B cell (primary cell): ENCODE measurements around the gene CARS2. TPM values are rescaled to one million over a fixed set of nuclear protein-coding genes. Genes with fewer than 3 reads are reported as not detected.
A peak's percentile ranks its signal among the peaks of the same experiment; 100 is the strongest.

Experiments
- ATAC-seq: fragments of 200-7000 bp; cut with Tn5 transposase; one replicate; pipeline ENCODE4 v1.10.0; 2021; ENCODE audit warnings: low read depth, mild to moderate bottlenecking, moderate number of reproducible peaks, moderate library complexity
- CTCF ChIA-PET: fragments of 350-600 bp; sonication (Branson Sonifier 250); formaldehyde crosslinking; loops from one replicate; lab custom pipeline; 2021; ENCODE audit warnings: antibody characterized with exemption, inconsistent platforms; lab: Charles Lee
- POLR2A ChIA-PET: fragments of 350-600 bp; sonication (Branson Sonifier 250); formaldehyde crosslinking; loops from one replicate; lab custom pipeline; 2021; ENCODE audit warnings: antibody characterized with exemption; lab: Charles Lee
- DNase-seq: peaks from one replicate; pipeline ENCODE4 v3.0.0; 2013
- H2AFZ ChIP-seq: 2 replicates; pipeline ENCODE4 v1.6.1; 2012; ENCODE audit warnings: mild to moderate bottlenecking, low read depth, low read length; ENCODE audit not compliant: insufficient read depth, poor library complexity, severe bottlenecking
- H3K27ac ChIP-seq, 2 donors: 1 replicate in 1 of 2; 2 replicates in 1 of 2; pipeline ENCODE4 v1.5.1; 2012 to 2013; ENCODE audit warnings: low read length in 2 of 2, mild to moderate bottlenecking in 2 of 2, moderate library complexity in 1 of 2
- H3K27me3 ChIP-seq, 4 experiments: fragments of 200-600 bp in 1 of 4; sonication (generic) in 1 of 4; replicated peaks in 1 of 4; 1 replicate in 2 of 4; 2 replicates in 2 of 4; pipeline versions ENCODE4 v1.6.1 to v1.7.0; 2013 to 2016; ENCODE audit warnings: low read length in 3 of 4, mild to moderate bottlenecking in 2 of 4, mixed read lengths in 1 of 4, moderate library complexity in 1 of 4; ENCODE audit not compliant: insufficient read depth in 4 of 4, control insufficient read depth in 3 of 4; ENCODE audit errors: control extremely low read depth in 1 of 4
- H3K36me3 ChIP-seq, 2 experiments: replicated peaks in 1 of 2; 1 replicate in 1 of 2; 2 replicates in 1 of 2; pipeline versions ENCODE4 v1.6.1 to v1.7.1; 2013; ENCODE audit warnings: low read length in 1 of 2; ENCODE audit not compliant: insufficient read depth in 2 of 2, control insufficient read depth in 1 of 2; ENCODE audit errors: control extremely low read depth in 1 of 2, extremely low read depth in 1 of 2
- H3K4me1 ChIP-seq, 2 donors: fragments of 200-600 bp in 1 of 2; sonication (generic) in 1 of 2; 1 replicate in 1 of 2; 2 replicates in 1 of 2; pipeline versions ENCODE4 v1.5.1 to v1.6.1; 2013 to 2017; ENCODE audit warnings: low read length in 2 of 2; ENCODE audit not compliant: control insufficient read depth in 2 of 2, insufficient read depth in 2 of 2
- H3K4me2 ChIP-seq: replicated peaks from 2 replicates; pipeline ENCODE3; 2012; ENCODE audit warnings: mild to moderate bottlenecking, low read depth, low read length; ENCODE audit not compliant: poor library complexity, severe bottlenecking
- H3K4me3 ChIP-seq, 5 experiments: fragments of 200-600 bp in 1 of 5; sonication (generic) in 1 of 5; 1 replicate in 3 of 5; 2 replicates in 2 of 5; pipeline versions ENCODE4 v1.5.1 to v1.7.0; 2011 to 2016; ENCODE audit warnings: low read length in 4 of 5, mild to moderate bottlenecking in 4 of 5, low read depth in 2 of 5, control low read depth in 1 of 5, moderate library complexity in 1 of 5; ENCODE audit not compliant: insufficient read depth in 1 of 5; ENCODE audit errors: control extremely low read depth in 1 of 5, extremely low read depth in 1 of 5
- H3K79me2 ChIP-seq: fragments of 200-600 bp; sonication (generic); one replicate; pipeline ENCODE4 v1.6.0; 2016; ENCODE audit warnings: low read length; ENCODE audit not compliant: control insufficient read depth, insufficient read depth
- H3K9ac ChIP-seq: fragments of 200-600 bp; sonication (generic); 2 replicates; pipeline ENCODE4 v1.6.1; 2017; ENCODE audit warnings: mild to moderate bottlenecking, low read length, moderate library complexity
- H3K9me3 ChIP-seq, 3 donors: one replicate each; pipeline versions ENCODE4 v1.6.1 to v1.7.1; 2013; ENCODE audit warnings: low read length in 2 of 3; ENCODE audit not compliant: control insufficient read depth in 2 of 3, insufficient read depth in 1 of 3; ENCODE audit errors: control extremely low read depth in 1 of 3
- H4K20me1 ChIP-seq: 2 replicates; pipeline ENCODE4 v1.6.0; 2012; ENCODE audit warnings: mild to moderate bottlenecking, low read length; ENCODE audit not compliant: insufficient read depth, control insufficient read depth, poor library complexity, severe bottlenecking
- H3K27ac Mint-ChIP-seq: one replicate; pipeline ENCODE4 v1.8.0; 2021; ENCODE audit warnings: mixed read lengths
- H3K27me3 Mint-ChIP-seq: one replicate; pipeline ENCODE4 v1.8.0; 2021; ENCODE audit warnings: mixed read lengths
- H3K4me1 Mint-ChIP-seq: one replicate; pipeline ENCODE4 v1.8.0; 2021; ENCODE audit warnings: mixed read lengths
- H3K4me3 Mint-ChIP-seq: one replicate; pipeline ENCODE4 v1.8.0; 2021; ENCODE audit warnings: mixed read lengths
- H3K9me3 Mint-ChIP-seq: one replicate; pipeline ENCODE4 v1.8.0; 2022; ENCODE audit warnings: mixed read lengths; ENCODE audit not compliant: insufficient read depth
- CTCF ChIP-seq: fragments of 200-600 bp; IDR thresholded peaks from one replicate; pipeline ENCODE4 v1.8.0; 2022; ENCODE audit warnings: antibody characterized with exemption, mild to moderate bottlenecking
- EZH2 ChIP-seq: IDR thresholded peaks from 2 replicates; pipeline ENCODE4 v1.6.1; 2012; ENCODE audit warnings: borderline replicate concordance, low read depth, mild to moderate bottlenecking, moderate library complexity, low read length; ENCODE audit not compliant: insufficient read depth, poor library complexity, severe bottlenecking
- WGBS: methylation state at CpG from one replicate; pipeline ENCODE4 v1.1.5; 2013; ENCODE audit warnings: missing lambda C conversion rate; ENCODE audit not compliant: insufficient coverage; 5-methylcytosine and 5-hydroxymethylcytosine counted together
- intact Hi-C: fragments of 100-400 bp; cut with micrococcal nuclease; formaldehyde crosslinking; loops from one replicate; pipeline ENCODE4 v1.10.0; 2022
- polyA plus RNA-seq: library from polyadenylated mRNA; depleted of rRNA; stranded (reverse); fragments of >200 nt; gene quantifications from 2 replicates; pipeline ENCODE4 v1.2.3, GENCODE V29; 2012
- total RNA-seq, 2 donors: library from RNA; stranded (reverse); fragments of 120-200 nt in 1 of 2; gene quantifications; 1 replicate in 1 of 2; 2 replicates in 1 of 2; pipeline versions ENCODE4 v1.2.3 to v1.2.4, GENCODE V29; 2013 to 2022

The CARS2 gene
- total and polyA plus RNA-seq, 2 donors (not counting 1 experiment from before 2014, with no cell fraction given): 154 to 188 TPM

- intact Hi-C loops: no loop called here
- Histone ChIP-seq H3K79me2 (peaks cover 52% of the 10 kb centered on the region), H2AFZ (no peak overlapping the region), H4K20me1 (no peaks in the 10 kb centered on the region), H3K27me3 (no peaks in the 10 kb centered on the region), H3K36me3 (no peaks in the 10 kb centered on the region), H3K27ac (no peak overlapping the region), H3K9me3 (no peaks in the 10 kb centered on the region), H3K4me1 (peaks cover 0 to 9% of the 10 kb centered on the region in 2 donors), H3K4me3 (no peak overlapping the region), H3K4me2 (no peak overlapping the region), H3K9ac (no peak overlapping the region)
- Mint-ChIP-seq H3K4me1 (peaks cover 25% of the 10 kb centered on the region), H3K9me3 (no peaks in the 10 kb centered on the region), H3K27ac (no peak overlapping the region), H3K27me3 (no peaks in the 10 kb centered on the region), H3K4me3 (no peak overlapping the region)
- WGBS: 100% methylated on average over 2 of the region's 3 CpGs
- ChIA-PET CTCF (no interaction called here), POLR2A (no interaction called here)
- ATAC-seq: no peak
- DNase-seq: no peak
- no peak for TF ChIP-seq EZH2
- TF ChIP-seq CTCF: no peak
These were observed 25.2 kb upstream of the CARS2 start for GRCh38 chr13:110731072-110731471.

DNA sequence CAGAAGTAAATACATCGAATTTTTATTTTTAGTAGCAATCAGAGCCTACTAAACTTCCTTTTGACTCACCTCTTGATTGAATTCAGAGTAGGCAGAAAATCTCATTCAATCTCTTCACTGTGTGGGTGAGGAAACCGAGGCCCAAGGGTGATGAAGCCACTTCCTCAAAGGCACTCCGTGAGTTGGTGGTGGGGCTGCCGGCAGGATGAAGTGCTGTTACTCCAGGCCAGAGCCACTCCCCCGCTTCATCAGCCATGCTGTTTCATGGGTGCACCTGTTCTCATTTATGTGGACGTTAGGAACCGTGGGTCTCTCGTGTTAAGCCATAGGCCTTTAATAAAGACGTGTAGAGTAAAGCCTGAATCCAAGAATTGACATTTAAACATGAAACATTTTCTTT, 20.8 kb upstream of the CARS2 start:
- ATAC-seq: peak; percentile 54
- H3K4me2 ChIP-seq: peak overlapping the region; percentile 27
- no peak overlapping the region for H3K4me3 Mint-ChIP-seq

More for the DNA sequence above, 20.8 kb upstream of the CARS2 start:
- intact Hi-C loops: no loop called here
- no peaks in the 10 kb centered on the region for H3K27me3 ChIP-seq
- Mint-ChIP-seq H3K27ac (peak overlapping the region; percentile 74), H3K9me3 (no peaks in the 10 kb centered on the region), H3K27me3 (no peaks in the 10 kb centered on the region), H3K4me1 (peaks cover 27% of the 10 kb centered on the region)
- ChIA-PET POLR2A (no interaction called here), CTCF (no interaction called here)
- peak; percentile 38 for DNase-seq
- TF ChIP-seq EZH2: no peak
- no peak for TF ChIP-seq CTCF
- no peak overlapping the region for H3K4me3 ChIP-seq
- H3K9ac ChIP-seq: no peak overlapping the region
- H3K79me2 ChIP-seq: peaks cover 71% of the 10 kb centered on the region
- H3K27ac ChIP-seq: peak overlapping the region in 1 of 2 donors; percentile 4
- no peaks in the 10 kb centered on the region for H3K9me3 ChIP-seq
- H3K36me3 ChIP-seq: peaks cover 0 to 11% of the 10 kb centered on the region in 2 experiments
- peaks cover 0 to 9% of the 10 kb centered on the region in 2 donors for H3K4me1 ChIP-seq
- peaks cover 13% of the 10 kb centered on the region for H4K20me1 ChIP-seq
- WGBS: 83% methylated on average over 4 of the region's 9 CpGs
- H2AFZ ChIP-seq: peak overlapping the region; percentile 39
